GM10266 (cell line): ENCODE data around the gene HSFY1.
"Not testable (repeated sequence)": the region's sequence is repeated elsewhere in the genome, so short reads cannot be mapped to it uniquely, and the experiment has no call there.

ENCODE experiments used
- DNase-seq: peaks from one replicate; pipeline ENCODE4 v3.0.0; 2012; ENCODE audit errors: extremely low spot score

HSFY1 gene, protein sequence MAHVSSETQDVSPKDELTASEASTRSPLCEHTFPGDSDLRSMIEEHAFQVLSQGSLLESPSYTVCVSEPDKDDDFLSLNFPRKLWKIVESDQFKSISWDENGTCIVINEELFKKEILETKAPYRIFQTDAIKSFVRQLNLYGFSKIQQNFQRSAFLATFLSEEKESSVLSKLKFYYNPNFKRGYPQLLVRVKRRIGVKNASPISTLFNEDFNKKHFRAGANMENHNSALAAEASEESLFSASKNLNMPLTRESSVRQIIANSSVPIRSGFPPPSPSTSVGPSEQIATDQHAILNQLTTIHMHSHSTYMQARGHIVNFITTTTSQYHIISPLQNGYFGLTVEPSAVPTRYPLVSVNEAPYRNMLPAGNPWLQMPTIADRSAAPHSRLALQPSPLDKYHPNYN

DNA sequence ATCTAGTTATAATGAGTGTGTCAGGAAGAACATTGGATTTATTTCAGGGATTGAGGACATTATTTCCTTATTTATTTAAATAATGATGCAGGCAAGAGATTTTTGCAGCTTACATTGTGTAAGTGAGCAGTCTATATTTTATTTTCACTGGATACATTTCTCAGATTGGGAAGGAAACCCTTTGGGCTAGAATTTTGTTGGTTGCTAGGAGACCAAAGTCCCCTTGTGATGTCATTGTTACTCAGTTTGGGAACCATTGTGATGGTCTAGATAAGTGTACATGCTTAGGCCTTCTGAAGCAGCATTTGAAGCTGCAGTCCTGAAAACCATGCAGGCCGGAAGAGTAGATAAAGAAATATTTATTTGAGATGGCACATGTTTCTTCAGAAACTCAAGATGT lies at the start of gene HSFY1:
HSFY1 (plus strand) TSS at position 301 of the 400 bp plus-strand sequence; CDS start at position 369, 68 bp downstream.
- not testable (repeated sequence) for DNase-seq

DNA sequence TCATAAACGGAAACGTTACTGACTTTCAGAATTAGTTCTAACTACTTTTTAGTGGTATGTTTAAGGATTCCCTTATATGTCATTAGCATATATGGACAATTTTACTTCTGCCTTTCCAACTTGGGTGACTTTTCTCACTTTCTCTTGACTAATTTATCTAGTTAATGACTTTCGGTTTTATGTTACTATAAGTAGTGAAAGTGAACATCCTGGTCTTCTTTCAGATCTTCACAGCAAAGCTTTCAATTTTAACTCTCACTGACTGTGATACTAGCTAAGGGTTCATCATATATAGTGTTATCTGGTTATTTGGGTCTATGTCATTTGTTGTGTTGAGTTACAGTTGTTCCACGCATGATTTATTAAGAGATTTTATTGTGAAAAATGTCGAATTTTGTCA lies 42.3 kb upstream of the HSFY1 start:
- not testable (repeated sequence) for DNase-seq

DNA sequence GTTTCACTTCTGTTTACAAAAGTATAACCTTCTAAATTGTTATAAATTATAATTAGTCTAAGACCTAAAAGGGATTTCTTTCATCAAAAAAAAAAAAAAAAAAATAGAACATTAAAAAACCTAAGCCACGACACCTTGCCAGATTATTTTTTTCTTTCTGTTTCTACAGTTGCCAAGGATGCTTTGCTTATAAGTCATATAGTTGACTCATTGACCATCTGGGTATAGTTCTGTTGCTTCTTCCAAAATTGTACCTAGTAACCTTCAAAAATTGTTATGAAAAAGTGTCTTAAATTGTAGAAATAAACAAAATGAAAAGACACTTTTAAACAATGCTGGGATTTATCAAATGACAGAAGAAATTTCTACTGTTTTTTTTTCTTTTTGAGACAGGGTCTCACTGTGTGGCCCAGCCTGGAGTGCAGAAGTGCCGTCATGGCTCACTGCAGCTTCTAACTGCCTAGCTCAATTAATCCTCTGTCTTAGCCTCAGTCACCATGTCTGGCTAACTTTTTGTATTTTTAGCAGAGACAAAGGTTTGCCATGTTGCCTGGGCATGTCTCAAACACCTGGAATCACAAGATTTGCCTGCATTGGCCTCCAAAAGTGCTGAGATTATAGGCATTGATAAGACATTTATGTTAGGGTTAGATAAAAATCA lies 15.4 kb upstream of the HSFY1 start:
- not testable (repeated sequence) for DNase-seq

DNA sequence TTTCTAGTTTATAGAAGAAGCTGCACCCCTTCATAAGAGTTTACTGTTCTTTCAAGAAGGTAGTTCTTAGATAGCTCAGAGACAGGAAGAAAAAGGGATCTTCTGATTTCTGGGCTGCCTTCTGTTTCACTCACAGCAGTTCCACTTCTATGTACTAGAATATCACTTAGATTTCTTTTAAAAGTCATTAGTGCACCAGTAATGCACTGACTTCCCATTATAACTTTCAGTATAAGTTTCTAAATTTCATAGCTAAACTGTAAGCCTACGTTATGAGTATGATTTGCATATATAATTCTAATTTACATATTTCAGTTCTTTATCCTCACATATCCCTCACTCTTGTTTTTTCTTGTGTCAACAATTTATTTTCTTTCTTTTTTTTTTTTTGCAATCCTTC lies 7.6 kb upstream of the HSFY1 start:
- DNase-seq, result not testable (repeated sequence)

DNA sequence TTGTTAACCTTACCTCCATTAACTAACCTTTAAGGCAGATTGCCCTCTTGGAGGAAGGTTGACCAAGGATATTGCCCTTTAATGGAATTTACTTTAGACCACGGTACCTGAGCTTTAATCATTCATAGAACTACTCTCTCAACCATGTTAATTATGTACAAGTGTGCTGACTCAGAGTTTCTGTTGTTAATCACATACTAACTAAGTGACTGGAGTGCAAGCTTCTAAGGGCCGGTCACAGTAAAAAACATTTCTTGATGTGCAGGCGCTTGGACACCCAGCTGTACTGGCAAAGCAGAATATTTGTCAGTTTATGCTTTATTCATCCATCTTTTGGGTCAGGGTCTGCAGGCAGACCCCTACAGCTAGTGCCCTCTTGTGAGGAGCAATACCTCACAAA lies 6.6 kb downstream of the HSFY1 start:
- DNase-seq, result not testable (repeated sequence)

DNA sequence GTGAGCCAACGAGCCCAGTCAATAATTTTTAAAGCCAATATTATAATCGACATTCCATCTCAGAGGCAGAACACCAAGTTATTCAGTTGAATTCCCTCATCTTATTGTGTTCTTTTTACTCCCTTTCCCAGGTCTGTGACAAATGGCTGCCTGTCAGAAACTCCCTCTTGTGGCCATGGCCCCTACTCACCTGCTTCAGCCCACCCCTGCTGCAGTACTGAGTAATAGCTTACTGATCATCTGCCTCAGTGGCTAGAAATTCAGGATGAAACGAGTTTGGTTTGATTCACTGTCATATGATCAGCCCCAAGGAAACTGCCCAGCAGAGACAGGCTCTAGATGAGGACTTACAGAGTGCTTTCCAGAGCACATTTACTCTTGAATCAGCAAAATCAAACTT lies 19.4 kb downstream of the HSFY1 start:
- not testable (repeated sequence) for DNase-seq
